BE2C (cell line): ENCODE measurements around the gene VDR.
A peak's percentile ranks its signal among the peaks of the same experiment; 100 is the strongest.

Source experiments
- DNase-seq: peaks from one replicate; pipeline ENCODE4 v3.0.0-alpha.2; 2020
- H3K27me3 ChIP-seq: fragments of 250-450 bp; sonication (Bioruptor Pico); 2 replicates; pipeline ENCODE4 v1.5.1; 2020; ENCODE audit warnings: mild to moderate bottlenecking
- H3K36me3 ChIP-seq: fragments of 250-450 bp; sonication (Bioruptor Pico); 2 replicates; pipeline ENCODE4 v1.5.1; 2020; ENCODE audit warnings: mild to moderate bottlenecking
- H3K4me1 ChIP-seq: fragments of 250-450 bp; sonication (Bioruptor Pico); 2 replicates; pipeline ENCODE4 v1.5.1; 2020
- H3K4me3 ChIP-seq: 2 replicates; pipeline ENCODE4 v1.5.1; 2011; ENCODE audit warnings: low read depth, low read length
- H3K9me3 ChIP-seq: fragments of 250-450 bp; sonication (Bioruptor Pico); 2 replicates; pipeline ENCODE4 v1.5.1; 2020
- CTCF ChIP-seq: IDR thresholded peaks from 2 replicates; pipeline ENCODE4 v1.5.1; 2012; ENCODE audit warnings: mild to moderate bottlenecking, low read depth, low read length

Gene VDR

DNA sequence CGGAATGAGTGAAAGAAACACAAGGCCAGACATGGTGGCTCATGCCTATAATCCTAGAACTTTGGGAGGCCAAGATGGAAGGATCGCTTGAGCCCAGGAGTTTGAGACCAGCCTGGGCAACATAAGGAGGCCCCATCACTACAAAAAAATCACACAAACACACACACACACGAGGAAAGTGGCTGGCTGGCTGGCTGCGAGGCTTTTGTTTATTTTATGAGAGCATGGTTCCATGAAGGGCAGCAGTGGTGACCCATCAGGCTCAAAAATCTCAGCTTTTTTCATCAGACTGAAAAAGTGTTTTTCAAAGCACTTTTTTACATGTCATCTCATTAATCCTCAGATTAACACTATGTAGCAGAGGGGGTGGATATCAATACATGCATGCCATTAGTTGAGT is 27.7 kb downstream of the VDR start:
- Histone ChIP-seq H3K36me3 (no peaks in the 10 kb centered on the region), H3K4me1 (no peaks in the 10 kb centered on the region), H3K27me3 (no peaks in the 10 kb centered on the region), H3K9me3 (no peaks in the 10 kb centered on the region), H3K4me3 (no peak overlapping the region)
- TF ChIP-seq CTCF, result no peak
- no peak for DNase-seq

- no peaks in the 10 kb centered on the region for H3K9me3 ChIP-seq
- no peaks in the 10 kb centered on the region for H3K27me3 ChIP-seq
- H3K4me3 ChIP-seq, result no peak overlapping the region
- no peak for TF ChIP-seq CTCF
- no peak for DNase-seq
- H3K36me3 ChIP-seq, result no peaks in the 10 kb centered on the region
- H3K4me1 ChIP-seq, result no peaks in the 10 kb centered on the region
Observed at GRCh38 chr12:47876440-47876960, 28.3 kb downstream of the VDR start.

- Histone ChIP-seq H3K9me3 (no peaks in the 10 kb centered on the region), H3K27me3 (no peaks in the 10 kb centered on the region), H3K4me3 (no peak overlapping the region), H3K4me1 (no peaks in the 10 kb centered on the region), H3K36me3 (no peaks in the 10 kb centered on the region)
- DNase-seq, result no peak
- no peak for TF ChIP-seq CTCF
Observed at GRCh38 chr12:47875746-47876439, 28.9 kb downstream of the VDR start.

DNA sequence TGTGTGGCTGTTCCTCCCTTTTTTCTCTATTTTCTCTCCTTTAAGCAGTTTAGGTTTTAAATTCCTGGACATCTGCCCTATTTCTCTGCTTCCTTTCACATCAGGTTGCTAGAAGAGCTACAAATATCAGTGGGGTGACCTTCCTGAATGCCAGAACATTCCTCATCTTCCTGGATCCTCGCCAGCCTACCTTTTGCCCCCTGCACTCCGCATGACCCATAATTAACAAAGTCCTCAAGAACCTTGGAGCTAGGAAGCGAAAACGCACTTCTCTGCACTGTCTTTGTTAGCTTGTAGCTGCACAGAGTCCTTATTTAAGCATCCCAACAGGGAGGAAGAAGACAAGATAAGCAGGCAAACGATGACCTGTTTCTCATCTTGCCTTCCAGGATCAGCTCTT is 30.5 kb downstream of the VDR start:
- DNase-seq, result no peak
- TF ChIP-seq CTCF, result no peak
- Histone ChIP-seq H3K27me3 (no peaks in the 10 kb centered on the region), H3K9me3 (no peaks in the 10 kb centered on the region), H3K36me3 (no peaks in the 10 kb centered on the region), H3K4me1 (no peaks in the 10 kb centered on the region), H3K4me3 (no peak overlapping the region)

DNA sequence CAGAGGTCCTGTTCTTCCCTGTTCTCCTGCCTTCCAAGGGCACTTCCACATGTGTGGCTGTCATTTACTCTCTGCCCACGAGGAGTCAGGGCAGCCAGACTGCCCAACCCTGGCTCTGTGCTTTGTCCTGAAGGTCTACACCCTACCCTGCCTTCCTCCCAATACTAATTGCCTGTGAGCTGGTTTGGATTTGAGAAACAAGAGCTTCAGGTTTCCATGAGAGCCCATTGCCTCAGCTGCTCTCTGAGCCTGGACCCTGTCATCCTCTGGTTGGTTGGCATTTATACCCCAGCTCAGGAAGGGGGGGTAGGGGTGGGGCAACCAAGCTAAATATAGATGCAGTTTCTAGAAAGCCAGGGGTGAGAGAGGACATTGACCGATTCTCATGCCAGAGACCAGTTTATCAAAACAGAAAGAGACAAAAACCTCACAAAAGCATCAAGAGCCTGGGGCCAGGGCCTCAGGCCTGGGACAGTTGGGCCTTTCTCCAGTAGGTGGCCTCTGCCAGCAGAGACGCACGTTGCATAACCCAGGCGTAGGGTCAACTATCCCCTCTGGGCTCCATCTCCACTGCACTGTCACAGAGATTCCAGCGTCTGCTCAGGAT is 34.5 kb downstream of the VDR start:
- peak; percentile 58 for DNase-seq
- TF ChIP-seq CTCF, result peak; percentile 68

GRCh38 chr12:47868552-47869031 is 36.2 kb downstream of the VDR start:
- no peak for DNase-seq
- Histone ChIP-seq H3K4me1 (no peaks in the 10 kb centered on the region), H3K27me3 (no peaks in the 10 kb centered on the region), H3K4me3 (no peak overlapping the region), H3K9me3 (no peaks in the 10 kb centered on the region), H3K36me3 (no peaks in the 10 kb centered on the region)
- no peak for TF ChIP-seq CTCF

More for the DNA sequence above, 34.5 kb downstream of the VDR start:
- Histone ChIP-seq H3K9me3 (no peaks in the 10 kb centered on the region), H3K27me3 (no peaks in the 10 kb centered on the region), H3K4me3 (no peak overlapping the region), H3K36me3 (no peaks in the 10 kb centered on the region), H3K4me1 (no peaks in the 10 kb centered on the region)
